ENCODE results near the gene HRCT1.

DNA sequence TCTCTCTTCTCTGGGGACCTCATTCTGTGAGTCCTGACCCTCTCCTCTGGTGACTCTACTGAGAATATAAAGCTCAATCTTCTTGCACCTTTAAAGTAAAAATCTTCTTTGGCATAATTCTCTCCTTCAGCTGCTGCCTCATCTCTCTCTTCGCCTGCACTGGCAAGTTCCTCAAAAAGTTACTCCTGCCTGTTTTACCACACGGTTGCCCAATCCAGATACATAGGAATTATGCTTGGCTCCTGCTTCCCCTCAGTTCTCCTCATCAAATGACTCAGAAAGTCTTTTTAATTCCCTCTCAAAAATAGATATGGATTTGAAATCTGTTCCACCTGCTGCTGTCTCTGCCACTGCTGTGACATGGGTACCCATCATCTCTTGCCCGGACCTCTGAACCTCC, 14.4 kb upstream of the HRCT1 start:
- no peak for TF ChIP-seq POLR2A (IDR thresholded peaks at IDR 0.05; ENCODE audit: low read depth, low read length)
- TF ChIP-seq, protein P1, sequence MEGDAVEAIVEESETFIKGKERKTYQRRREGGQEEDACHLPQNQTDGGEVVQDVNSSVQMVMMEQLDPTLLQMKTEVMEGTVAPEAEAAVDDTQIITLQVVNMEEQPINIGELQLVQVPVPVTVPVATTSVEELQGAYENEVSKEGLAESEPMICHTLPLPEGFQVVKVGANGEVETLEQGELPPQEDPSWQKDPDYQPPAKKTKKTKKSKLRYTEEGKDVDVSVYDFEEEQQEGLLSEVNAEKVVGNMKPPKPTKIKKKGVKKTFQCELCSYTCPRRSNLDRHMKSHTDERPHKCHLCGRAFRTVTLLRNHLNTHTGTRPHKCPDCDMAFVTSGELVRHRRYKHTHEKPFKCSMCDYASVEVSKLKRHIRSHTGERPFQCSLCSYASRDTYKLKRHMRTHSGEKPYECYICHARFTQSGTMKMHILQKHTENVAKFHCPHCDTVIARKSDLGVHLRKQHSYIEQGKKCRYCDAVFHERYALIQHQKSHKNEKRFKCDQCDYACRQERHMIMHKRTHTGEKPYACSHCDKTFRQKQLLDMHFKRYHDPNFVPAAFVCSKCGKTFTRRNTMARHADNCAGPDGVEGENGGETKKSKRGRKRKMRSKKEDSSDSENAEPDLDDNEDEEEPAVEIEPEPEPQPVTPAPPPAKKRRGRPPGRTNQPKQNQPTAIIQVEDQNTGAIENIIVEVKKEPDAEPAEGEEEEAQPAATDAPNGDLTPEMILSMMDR (IDR thresholded peaks at IDR 0.05; ENCODE audit: extremely low read depth in 1 of 2, insufficient read depth in 1 of 2, low read depth in 1 of 2, low read length in 2 of 2), result no peak
- no peak for TF ChIP-seq EZH2 (IDR thresholded peaks at IDR 0.05; ENCODE audit: borderline replicate concordance, low read depth, low read length, severe bottlenecking)
- TF ChIP-seq JUN (IDR thresholded peaks at IDR 0.05; ENCODE audit: borderline replicate concordance, insufficient read depth, insufficient read length, low read depth), result no peak
- TF ChIP-seq, protein P2, sequence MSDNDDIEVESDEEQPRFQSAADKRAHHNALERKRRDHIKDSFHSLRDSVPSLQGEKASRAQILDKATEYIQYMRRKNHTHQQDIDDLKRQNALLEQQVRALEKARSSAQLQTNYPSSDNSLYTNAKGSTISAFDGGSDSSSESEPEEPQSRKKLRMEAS (IDR thresholded peaks at IDR 0.05; ENCODE audit: insufficient read depth, insufficient read length), result no peak
- no peak for TF ChIP-seq POLR2AphosphoS5 (IDR thresholded peaks at IDR 0.05; ENCODE audit: insufficient read depth, low read depth, low read length)
- no peak for TF ChIP-seq GATA2 (IDR thresholded peaks at IDR 0.05; ENCODE audit: insufficient read depth, insufficient read length, low read depth, low read length)
- TF ChIP-seq FOS (IDR thresholded peaks at IDR 0.05; ENCODE audit: borderline replicate concordance, insufficient read depth, low read length), result no peak
